GM21423 (cell line): ENCODE results near the gene KCNH8.
"Not testable (repeated sequence)": the region's sequence is repeated elsewhere in the genome, so short reads cannot be mapped to it uniquely, and the experiment has no call there.

Source experiments
- ATAC-seq: cut with Tn5 transposase; IDR thresholded peaks from one replicate; pipeline ENCODE4 v1.9.1; 2021; ENCODE audit warnings: mild to moderate bottlenecking, moderate library complexity; ENCODE audit not compliant: unreplicated experiment

Gene KCNH8

DNA sequence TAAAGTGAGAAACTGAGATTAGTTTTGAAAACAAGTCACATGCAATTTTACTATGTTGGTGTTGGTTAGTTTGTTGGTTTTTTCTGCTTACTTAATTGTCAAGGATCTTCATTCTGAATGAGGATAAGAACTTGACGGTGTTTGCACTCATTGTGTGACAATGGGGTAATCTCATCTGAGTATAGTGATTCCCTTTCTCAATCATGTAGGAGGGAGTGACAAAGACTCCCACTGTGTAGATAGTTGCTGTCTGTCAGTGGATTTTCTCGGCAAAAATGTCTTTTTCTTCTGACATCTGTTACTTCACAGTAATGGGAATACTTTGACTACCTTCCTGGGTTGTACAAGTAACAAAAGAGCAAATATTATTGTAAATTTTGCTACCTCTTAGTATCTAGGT is 23.5 kb downstream of the KCNH8 start:
- ATAC-seq, result no peak

DNA sequence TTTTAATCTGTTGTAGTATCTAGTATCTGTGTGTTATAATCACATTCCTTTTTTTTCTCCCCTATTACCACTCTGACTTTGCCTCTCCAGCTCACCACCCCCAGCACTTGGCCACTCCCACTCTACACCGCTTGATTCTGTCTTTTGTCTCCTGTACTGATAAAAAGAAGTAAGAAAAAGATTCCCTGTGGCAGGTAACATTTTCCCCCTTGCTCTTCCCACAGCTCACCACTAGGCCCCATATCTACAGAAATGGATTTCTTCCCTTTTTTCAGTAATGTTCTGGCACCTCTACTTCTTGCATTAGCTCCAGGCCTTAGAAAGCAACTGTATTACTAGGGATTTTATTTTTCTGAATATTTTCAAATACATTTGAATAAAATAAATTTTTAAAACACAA is 25.6 kb downstream of the KCNH8 start:
- ATAC-seq, result no peak

- no peak for ATAC-seq
These were observed 35.3 kb downstream of the KCNH8 start for GRCh38 chr3:19183584-19183983.

- no peak for ATAC-seq
These were observed 41.8 kb downstream of the KCNH8 start for GRCh38 chr3:19190126-19190525.

- ATAC-seq, result no peak
These were observed 42.3 kb downstream of the KCNH8 start for GRCh38 chr3:19190602-19191001.

DNA sequence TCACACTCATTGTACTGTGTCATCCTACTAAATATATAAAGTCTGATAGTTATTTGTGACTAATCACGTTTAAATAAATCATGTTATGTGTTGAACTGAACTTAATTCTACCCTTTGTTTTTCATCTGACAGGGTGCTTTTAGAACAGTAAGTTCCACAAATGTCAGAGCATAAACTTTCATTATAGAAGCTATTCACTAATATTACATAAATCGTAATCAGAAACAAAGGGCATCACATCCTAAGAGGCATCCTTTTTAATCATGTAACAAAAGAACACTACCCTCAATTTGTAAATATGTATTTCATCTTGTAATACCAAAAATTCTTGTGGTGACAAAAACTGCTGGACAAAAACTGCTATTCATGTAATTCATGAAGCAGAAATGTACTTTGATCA is 50.8 kb downstream of the KCNH8 start:
- ATAC-seq, result no peak

GRCh38 chr3:19202303-19202702 is 54.0 kb downstream of the KCNH8 start:
- ATAC-seq, result no peak

DNA sequence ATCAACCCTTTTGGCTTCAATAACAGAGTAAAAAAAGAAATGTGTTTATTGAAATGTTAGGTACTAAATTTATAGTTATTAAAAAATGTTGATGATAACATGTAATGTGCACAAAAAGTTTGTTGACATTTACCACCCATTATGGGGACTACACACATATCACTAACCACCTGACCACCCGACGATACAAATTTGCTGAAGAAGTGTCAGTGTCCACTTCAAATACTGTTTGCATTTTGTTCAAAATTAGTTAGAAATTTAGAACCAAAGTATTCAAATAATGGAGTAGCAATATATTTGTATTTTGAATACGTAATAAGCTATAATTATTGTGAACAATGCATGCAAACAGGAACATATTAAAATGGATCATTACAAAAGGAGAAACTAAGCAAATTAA is 54.4 kb downstream of the KCNH8 start:
- no peak for ATAC-seq

DNA sequence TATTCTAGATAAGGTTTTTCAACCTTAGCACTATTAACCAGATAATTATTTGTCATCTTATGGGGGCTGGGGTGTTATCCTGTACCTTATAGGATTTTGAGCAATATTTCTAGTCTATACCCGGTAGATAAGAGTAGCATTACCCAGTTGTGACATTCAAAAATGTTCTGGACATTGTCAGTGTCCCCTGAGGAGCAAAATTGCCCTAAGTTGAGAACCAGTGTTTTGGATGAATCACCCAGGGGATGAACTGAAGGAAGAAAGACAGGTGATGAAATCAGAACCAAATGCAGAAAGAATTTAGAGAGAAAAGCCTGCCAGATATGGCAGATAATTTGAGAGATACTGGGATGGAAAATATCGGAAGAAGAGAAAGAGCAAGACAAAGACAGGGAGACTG is 58.2 kb downstream of the KCNH8 start:
- no peak for ATAC-seq

GRCh38 chr3:19213603-19214220 is 65.4 kb downstream of the KCNH8 start:
- no peak for ATAC-seq

- ATAC-seq, result no peak
These were observed 67.1 kb downstream of the KCNH8 start for GRCh38 chr3:19215427-19215826.

- ATAC-seq, result no peak
These were observed 68.5 kb downstream of the KCNH8 start for GRCh38 chr3:19216669-19217337.

DNA sequence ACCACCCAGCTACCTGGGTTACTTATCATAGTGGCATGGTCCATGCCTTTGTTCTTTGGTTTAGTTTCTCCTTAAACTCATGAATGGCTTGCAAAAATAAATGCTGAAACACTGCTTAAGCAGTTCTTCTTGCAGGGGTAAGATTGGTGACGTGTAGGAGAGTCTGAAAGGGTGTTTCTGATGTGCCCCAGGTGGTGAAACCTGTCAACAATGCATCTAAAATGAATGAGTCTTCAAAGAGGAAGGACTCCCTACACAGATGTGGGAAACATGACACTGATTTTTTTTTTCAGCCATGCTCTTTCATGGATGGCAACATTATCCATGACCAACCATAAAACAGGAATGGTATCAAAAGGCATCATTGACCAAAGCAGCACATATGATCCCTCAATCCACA is 72.0 kb downstream of the KCNH8 start:
- no peak for ATAC-seq

GRCh38 chr3:19221081-19221480 is 72.8 kb downstream of the KCNH8 start:
- no peak for ATAC-seq

- ATAC-seq, result no peak
These were observed 78.2 kb downstream of the KCNH8 start for GRCh38 chr3:19226479-19226878.

- ATAC-seq, result no peak
These were observed 79.9 kb downstream of the KCNH8 start for GRCh38 chr3:19228167-19228566.

DNA sequence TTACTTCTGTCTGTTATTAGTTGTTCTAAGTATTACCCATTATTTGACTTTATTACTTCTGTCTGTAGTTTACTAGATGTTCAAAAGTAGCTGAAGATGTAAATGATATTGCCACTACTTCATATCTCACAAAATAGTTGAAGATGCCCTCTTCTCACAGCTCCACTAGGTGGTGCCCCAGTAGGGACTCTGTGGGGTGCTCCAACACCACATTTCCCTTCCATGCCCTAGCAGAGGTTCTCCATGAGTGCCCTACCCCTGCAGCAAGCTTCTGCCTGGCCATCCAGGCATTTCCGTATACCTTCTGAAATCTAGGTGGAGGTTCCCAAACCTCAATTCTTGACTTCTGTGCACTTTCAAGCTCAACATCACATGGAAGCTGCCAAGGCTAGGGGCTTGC is 80.8 kb downstream of the KCNH8 start:
- ATAC-seq, result no peak

DNA sequence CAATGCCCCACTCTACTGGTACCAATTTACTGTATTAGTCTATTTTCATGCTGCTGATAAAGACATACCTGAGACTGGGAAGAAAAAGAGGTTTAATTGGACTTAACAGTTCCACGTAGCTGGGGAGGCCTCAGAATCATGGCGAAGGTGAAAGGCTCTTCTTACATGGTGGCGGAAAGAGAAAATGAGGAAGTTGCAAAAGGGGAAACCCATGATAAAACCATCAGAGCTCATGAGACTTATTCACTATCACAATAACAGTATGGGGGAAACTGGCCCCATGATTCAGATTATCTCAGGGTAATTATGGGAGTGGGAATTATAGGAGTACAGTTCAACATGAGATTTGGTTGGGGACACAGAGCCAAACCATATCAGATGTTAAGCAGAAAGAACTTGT is 81.6 kb downstream of the KCNH8 start:
- ATAC-seq, result not testable (repeated sequence)

GRCh38 chr3:19231792-19232461 is 83.6 kb downstream of the KCNH8 start:
- no peak for ATAC-seq

GRCh38 chr3:19232566-19232965 is 84.3 kb downstream of the KCNH8 start:
- no peak for ATAC-seq

DNA sequence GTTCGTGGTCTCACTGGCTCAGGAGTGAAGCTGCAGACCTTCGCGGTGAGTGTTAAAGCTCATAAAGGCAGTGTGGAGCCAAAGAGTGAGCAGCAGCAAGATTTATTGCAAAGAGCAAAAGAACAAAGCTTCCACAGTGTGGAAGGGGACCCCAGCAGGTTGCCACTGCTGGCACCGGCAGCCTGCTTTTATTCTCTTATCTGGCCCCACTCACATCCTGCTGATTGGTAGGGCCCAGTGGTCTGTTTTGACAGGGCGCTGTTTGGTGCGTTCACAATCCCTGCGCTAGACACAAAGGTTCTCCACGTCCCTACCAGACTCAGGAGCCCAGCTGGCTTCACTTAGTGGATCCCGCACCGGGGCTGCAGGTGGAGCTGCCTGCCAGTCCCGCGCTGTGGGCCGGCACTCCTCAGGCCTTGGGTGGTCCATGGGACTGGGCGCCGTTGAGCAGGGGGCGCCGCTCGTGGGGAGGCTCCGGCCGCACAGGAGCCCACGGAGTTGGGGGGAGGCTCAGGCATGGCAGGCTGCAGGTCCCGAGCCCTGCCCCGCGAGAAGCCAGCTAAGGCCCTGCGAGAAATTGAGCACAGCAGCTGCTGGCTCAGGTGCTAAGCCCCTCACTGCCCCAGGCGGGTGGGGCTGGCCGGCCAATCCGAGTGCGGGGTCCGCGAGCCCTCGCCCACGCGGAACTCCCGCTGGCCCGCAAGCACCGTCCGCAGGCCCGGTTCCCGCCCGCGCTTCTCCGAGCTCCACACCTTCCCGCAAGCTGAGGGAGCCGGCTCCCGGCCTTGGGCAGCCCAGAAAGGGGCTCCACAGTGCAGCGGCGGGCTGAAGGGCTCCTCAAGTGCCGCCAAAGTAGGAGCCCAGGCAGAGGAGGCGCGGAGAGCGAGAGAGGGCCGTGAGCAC is 85.8 kb downstream of the KCNH8 start:
- ATAC-seq, result not testable (repeated sequence)
